Esophagus mucosa (tissue), 1 donor: ENCODE results near the gene RERE. TPM values are rescaled to one million over a fixed set of nuclear protein-coding genes. Genes with fewer than 3 reads are reported as not detected.

Source experiments
- ATAC-seq: fragments of 200-7000 bp; cut with Tn5 transposase; one replicate; pipeline ENCODE4 v1.9.1; 2020
- total RNA-seq: library from RNA; stranded (reverse); gene quantifications from one replicate; pipeline ENCODE4 v1.2.4, GENCODE V29; 2023
- donor health status: DM: yes; HTN: yes; CAD: no.

The RERE gene
- total RNA-seq, 1 donor from 2014 or later: 33.0 TPM

GRCh38 chr1:8441426-8441825 lies 376.0 kb downstream of the RERE start:
- ATAC-seq: no peak

- no peak for ATAC-seq
Observed at GRCh38 chr1:8439015-8439702, 378.3 kb downstream of the RERE start.

DNA sequence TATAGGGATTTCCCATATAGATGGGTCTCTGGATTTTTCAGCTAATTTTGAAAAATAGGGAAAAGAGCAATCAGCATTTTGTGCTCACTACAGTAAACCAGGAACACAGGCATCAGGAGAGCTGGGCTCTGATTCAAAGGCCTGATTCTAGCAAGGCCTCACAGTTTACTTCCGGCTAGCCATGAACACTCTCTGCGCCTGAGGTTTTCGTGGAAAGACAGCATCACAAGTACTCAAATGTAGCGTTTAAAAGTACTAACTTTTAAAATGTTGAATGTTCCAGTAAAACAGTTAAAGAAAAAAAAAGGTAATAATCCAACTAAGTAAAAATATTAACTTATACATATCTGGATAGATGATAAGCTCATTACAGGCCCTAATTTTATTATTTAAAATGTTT lies 379.0 kb downstream of the RERE start:
- no peak for ATAC-seq

- no peak for ATAC-seq
Observed at GRCh38 chr1:8437347-8437746, 380.1 kb downstream of the RERE start.

- no peak for ATAC-seq
Observed at GRCh38 chr1:8435569-8436071, 381.8 kb downstream of the RERE start.

GRCh38 chr1:8434101-8434500 lies 383.3 kb downstream of the RERE start:
- no peak for ATAC-seq

GRCh38 chr1:8431784-8432183 lies 385.7 kb downstream of the RERE start:
- ATAC-seq: no peak

DNA sequence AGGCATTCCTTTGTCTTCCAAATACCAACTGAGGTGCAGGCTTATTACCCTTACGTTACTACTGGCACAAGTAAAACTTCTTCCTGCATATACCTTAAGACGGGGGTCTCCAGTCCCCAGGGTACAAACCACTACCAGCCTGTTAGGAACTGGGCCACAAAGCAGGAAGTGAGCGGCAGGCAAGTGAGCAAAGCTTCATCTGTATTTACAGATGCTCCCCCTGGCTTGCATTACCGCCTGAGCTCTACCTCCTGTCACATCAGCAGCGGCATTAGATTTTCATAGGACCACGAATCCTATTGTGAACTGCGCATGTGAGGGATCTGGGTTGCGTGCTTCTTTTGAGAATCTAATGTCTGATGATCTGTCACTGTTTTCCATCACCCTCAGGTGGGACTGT lies 386.4 kb downstream of the RERE start:
- ATAC-seq: no peak

- ATAC-seq: no peak
Observed at GRCh38 chr1:8430476-8430875, 387.0 kb downstream of the RERE start.

DNA sequence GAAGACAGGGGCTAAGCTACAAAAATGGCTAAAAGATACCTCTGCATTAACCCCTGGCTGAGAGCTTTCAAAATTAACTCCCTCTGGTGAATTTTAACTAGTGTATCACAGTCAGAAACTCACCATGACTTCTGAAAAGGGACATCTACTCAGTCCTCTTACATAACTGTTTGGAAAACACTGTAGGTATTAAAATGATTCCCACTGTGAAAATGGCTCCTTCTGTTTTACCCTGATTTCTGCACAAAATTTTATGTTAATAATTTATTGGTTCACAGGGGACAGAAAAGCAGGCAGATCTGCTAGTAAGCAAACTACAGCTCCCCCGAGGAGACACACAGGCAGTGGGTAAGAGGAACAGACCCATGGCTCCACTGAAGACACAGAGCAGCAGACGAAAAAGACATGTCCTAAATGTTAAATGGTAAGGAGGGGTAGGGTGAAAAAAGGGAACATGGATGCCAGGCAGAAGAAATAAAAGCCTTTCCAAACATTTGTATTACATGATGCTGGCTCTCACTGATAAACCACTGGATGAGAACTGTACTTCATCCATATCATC lies 387.8 kb downstream of the RERE start:
- ATAC-seq: no peak

DNA sequence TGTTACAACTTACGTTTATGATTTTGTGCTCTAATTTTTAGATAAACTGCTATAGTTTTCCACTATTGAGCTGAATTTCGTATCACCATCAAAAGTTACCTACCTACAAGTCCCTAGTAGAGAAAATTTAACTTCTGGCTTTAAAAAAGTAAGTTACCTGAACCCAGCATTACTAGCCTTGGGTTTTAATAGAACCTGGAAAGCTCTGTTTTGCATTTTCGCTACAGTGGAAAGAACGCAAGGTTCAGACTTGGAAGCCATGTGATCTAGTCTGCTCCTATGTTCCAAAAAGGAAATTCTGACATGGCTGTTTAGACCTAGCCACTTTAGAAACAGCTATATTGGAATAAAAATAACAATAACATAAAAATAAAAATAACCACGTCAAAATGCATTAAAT lies 389.0 kb downstream of the RERE start:
- ATAC-seq: no peak

DNA sequence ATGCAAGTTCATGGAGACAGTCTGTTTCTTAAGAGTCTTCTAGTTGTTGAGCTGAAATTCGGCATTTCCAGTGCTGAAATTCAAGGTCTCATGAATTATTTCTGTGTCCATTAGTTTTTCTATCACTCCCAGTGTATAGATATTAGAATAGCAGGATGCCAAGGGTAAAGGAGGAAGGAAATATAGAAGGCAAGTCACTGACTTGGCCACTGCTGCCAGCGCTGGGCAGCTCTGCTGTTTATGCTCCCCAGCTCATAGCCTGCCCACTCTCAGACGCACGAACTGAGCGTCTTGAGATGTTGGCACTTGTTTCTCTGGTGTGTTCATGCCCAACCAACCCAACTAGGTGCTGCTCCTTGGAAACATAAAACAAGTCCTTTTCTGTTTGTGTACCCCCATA lies 389.5 kb downstream of the RERE start:
- ATAC-seq: no peak

DNA sequence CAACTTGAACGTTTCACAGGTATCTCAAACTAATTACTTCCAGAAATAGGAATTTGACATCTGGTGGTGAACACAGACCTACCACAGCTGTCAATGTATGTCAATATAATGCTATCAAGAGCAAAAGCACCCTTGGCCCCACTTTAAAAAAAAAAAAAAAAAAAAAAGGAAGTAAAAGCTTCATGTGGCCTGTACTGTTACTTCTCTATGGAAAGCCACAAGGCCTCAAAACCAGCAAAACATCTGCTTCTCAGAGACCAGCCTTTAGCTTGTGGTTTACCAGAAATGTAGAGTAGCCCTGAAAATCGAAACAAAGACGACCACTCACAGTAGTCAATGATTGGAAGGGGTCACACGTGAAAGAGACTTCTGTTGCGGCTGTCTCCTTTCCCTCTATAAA lies 389.9 kb downstream of the RERE start:
- no peak for ATAC-seq

DNA sequence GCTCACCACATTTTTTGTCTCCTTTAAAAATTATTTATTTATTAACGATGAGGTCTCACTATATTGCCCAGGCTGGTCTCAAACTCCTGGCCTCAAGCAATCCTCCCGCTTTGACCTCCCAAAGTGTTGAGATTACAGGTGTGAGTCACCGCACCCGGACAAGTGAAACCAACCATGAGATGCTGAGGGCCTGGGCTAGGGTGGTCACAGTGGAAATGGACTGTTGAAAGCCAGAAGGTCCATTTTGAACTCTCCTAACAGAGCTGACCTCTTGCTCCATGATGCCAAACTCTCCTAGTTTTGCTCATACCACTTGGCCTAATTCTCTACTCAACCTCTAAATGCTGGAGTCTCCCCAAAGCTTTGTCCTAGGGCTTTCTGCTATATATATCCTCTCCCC lies 390.4 kb downstream of the RERE start:
- ATAC-seq: no peak

GRCh38 chr1:8425781-8426161 lies 391.7 kb downstream of the RERE start:
- ATAC-seq: no peak

DNA sequence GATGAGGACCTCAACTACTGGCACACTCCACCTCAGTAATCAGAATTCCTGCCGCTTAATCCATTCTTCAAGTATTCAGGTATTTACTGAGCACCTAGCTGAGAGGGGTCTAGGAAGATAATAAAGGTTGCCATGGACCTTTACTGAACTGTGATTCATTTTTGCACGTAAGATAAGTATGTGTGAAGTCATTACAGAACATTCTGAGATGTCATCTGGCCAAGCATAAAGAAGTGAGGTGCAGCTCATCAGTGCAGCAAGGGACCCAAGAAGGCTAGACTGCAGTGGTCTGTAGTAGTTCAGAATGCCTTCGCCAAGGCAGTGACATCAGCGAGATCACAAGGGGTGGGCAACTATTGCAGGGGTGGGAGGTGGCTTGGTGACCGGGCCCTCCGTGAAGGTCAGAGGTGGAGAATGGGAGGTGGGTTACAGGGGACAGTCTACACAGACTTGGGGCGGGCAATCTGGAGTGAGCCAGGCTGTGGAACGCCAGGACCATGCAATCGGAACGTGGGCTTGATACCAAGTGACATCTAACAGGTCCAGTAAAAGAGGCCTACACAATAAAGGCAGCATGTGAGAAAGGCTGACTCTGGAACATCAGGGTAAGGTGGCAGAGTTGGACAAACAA lies 392.2 kb downstream of the RERE start:
- no peak for ATAC-seq

- peak; percentile 78 for ATAC-seq
Observed at GRCh38 chr1:8424539-8425116, 392.8 kb downstream of the RERE start.

GRCh38 chr1:8423692-8424538 lies 393.5 kb downstream of the RERE start:
- peak; percentile 52 for ATAC-seq

- peak; percentile 5 for ATAC-seq
Observed at GRCh38 chr1:8423269-8423691, 394.2 kb downstream of the RERE start.

- ATAC-seq: no peak
Observed at GRCh38 chr1:8422510-8423268, 394.8 kb downstream of the RERE start.

GRCh38 chr1:8421721-8422120 lies 395.7 kb downstream of the RERE start:
- no peak for ATAC-seq

GRCh38 chr1:8420318-8420717 lies 397.1 kb downstream of the RERE start:
- no peak for ATAC-seq
